Activated CD8-positive, alpha-beta memory T cell treated with anti-CD3 and anti-CD28 coated beads, Interleukin-2, amount 10 ng/mL, durations not matched to agents 7 days and 5 days (primary cell): ENCODE data around the gene SDC1. TPM values are rescaled to one million over a fixed set of nuclear protein-coding genes. Genes with fewer than 3 reads are reported as not detected.

Source experiments
- ATAC-seq: fragments of 150-1000 bp; cut with Tn5 transposase; one replicate; pipeline ENCODE4 v1.10.0; 2021; ENCODE audit warnings: moderate library complexity
- CTCF ChIA-PET: fragments of 350-600 bp; sonication (Branson Sonifier 250); formaldehyde crosslinking; loops from one replicate; lab custom pipeline; 2021; ENCODE audit warnings: antibody characterized with exemption; lab: Charles Lee
- DNase-seq: peaks from one replicate; pipeline ENCODE4 v3.0.0-alpha.2; 2020
- H3K27ac Mint-ChIP-seq: one replicate; pipeline ENCODE4 v1.8.0; 2021; ENCODE audit warnings: mild to moderate bottlenecking, mixed read lengths
- H3K27me3 Mint-ChIP-seq: one replicate; pipeline ENCODE4 v1.8.0; 2021; ENCODE audit warnings: mixed read lengths
- H3K36me3 Mint-ChIP-seq: one replicate; pipeline ENCODE4 v1.8.0; 2021; ENCODE audit warnings: mild to moderate bottlenecking, mixed read lengths
- H3K4me1 Mint-ChIP-seq: one replicate; pipeline ENCODE4 v1.8.0; 2021; ENCODE audit warnings: mixed read lengths
- H3K4me3 Mint-ChIP-seq: one replicate; pipeline ENCODE4 v1.8.0; 2021; ENCODE audit warnings: mild to moderate bottlenecking, moderate library complexity, mixed read lengths
- H3K9me3 Mint-ChIP-seq: one replicate; pipeline ENCODE4 v1.8.0; 2022; ENCODE audit warnings: low read depth, mixed read lengths
- total RNA-seq, 2 experiments: library from RNA; stranded (reverse); gene quantifications; one replicate each; pipeline ENCODE4 v1.2.3, GENCODE V29; 2021

SDC1 gene
- total RNA-seq, 2 experiments from 2014 or later, result 0.42 TPM; not detected in 1

DNA sequence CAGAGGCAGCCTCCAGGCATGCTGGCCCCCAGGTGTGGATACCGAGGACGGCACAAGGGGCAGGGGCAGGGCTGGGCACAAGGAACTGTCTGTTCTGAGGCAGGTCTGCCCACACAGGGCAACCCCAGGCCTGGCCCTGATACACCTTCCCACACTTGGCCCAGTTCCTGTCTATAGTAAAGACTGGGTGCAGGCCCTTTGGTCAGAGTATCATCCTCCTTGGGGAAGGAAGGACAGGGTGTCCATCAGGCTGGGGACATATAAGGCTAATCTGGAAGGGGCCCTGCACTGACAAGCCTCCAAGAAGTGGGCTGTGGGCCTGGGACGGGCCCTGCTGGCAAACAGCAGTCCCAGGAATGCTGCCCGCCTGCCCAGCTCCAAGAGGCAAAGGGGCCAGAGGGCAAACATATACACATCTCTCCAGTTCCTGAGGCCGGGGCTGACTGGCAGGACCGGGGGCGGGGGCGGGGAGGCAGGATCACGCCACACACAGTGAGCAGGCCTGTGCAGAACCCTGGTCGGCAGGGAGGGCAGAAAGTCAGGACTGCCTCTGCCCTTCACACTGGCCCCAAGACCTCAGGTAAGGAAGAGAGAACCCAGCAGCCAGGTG lies 18.9 kb downstream of the SDC1 start:
- Mint-ChIP-seq H3K4me1 (peaks cover 4% of the 10 kb centered on the region), H3K4me3 (no peak overlapping the region), H3K36me3 (no peaks in the 10 kb centered on the region), H3K9me3 (no peaks in the 10 kb centered on the region), H3K27me3 (no peaks in the 10 kb centered on the region), H3K27ac (no peak overlapping the region)
- CTCF ChIA-PET, result no interaction called here
- ATAC-seq, result no peak
- no peak for DNase-seq

DNA sequence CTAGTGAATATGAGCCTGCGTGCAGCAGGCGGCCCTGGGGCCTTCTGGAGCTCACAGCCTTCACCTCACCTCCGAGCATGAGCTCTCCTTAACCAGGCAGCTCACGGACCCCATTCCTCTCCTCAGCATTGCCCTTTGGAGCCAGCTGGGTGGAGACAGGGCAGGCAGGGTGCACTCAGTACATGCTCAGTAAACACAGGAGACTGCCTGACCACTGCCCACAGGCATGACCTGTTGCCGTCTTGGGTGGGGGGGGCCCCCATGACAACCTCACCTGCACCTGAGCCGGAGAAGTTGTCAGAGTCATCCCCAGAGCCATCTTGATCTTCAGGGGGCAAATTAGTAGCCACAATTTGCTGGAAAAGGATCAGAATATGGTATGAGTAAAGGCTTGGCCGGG lies 19.9 kb downstream of the SDC1 start:
- H3K27me3 Mint-ChIP-seq, result no peaks in the 10 kb centered on the region

DNA sequence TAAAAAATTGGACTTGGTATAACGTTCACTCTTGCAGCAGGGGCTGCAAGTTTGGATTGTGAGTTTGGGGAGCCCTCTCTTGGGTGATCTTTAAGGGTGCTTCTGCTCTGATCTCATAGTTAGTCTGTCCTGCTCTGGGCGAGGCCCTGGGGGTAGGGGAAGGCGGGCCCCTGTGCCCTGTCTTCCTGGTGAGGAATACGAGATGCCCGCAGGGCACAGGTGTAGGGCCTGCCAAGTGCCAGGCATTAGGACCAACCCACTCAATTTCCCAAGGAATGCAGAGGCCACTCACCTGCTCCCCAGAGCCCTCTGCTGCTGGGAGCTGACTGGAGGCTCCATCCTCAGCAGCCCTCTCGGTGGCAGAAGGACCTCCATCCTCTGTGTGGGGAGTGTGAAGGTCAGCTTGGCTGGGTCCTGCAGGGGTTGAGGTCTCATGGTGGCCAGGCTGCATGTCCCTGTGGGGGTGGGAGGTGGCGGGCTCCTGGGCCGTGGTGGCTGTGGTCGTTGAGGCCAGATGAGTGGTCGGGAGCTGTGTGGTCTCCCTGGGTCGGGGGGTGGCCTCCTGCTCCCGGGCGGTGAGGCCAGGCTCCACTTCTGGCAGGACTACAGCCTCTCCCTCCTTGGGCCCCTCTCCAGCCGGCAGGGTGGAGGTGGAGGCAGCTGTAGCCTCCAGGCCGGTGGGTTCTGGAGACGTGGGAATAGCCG lies 21.3 kb downstream of the SDC1 start:
- Mint-ChIP-seq H3K27me3 (no peaks in the 10 kb centered on the region), H3K9me3 (no peaks in the 10 kb centered on the region), H3K4me3 (no peak overlapping the region), H3K27ac (no peak overlapping the region), H3K36me3 (no peaks in the 10 kb centered on the region), H3K4me1 (peaks cover 4% of the 10 kb centered on the region)
- CTCF ChIA-PET, result no interaction called here
- ATAC-seq (no peak), DNase-seq (no peak)

More for the DNA sequence above, 19.9 kb downstream of the SDC1 start:
- Mint-ChIP-seq H3K4me1 (peaks cover 4% of the 10 kb centered on the region), H3K9me3 (no peaks in the 10 kb centered on the region), H3K36me3 (no peaks in the 10 kb centered on the region), H3K4me3 (no peak overlapping the region), H3K27ac (no peak overlapping the region)
- CTCF ChIA-PET, result interaction anchor here (1.2 kb wide), 1 partner anchor 21 kb away, joined by 3 read pairs; no protein-coding TSS in a partner anchor
- DNase-seq, result no peak
- no peak for ATAC-seq

DNA sequence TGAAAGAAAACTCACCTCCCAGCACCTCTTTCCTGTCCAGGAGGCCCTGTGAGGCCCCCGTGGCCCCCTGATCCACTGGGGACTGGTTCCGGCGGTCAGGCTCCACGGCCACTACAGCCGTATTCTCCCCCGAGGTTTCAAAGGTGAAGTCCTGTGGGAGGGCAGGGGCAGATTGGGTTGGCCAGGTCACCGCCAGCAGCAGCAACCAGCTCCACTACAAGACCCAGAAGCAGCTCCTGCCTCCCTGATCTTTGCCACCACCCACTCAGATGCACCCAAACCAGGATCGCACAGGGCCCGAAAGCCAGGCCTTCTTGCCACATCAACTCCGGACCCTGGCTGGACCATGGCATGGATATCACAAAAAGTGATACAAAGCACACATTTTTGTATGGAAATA lies 21.9 kb downstream of the SDC1 start:
- DNase-seq (no peak), ATAC-seq (no peak)
- H3K4me3 Mint-ChIP-seq, result no peak overlapping the region
- CTCF ChIA-PET, result no interaction called here
- H3K9me3 Mint-ChIP-seq, result no peaks in the 10 kb centered on the region
- H3K4me1 Mint-ChIP-seq, result peaks cover 4% of the 10 kb centered on the region
- H3K27me3 Mint-ChIP-seq, result no peaks in the 10 kb centered on the region
- H3K27ac Mint-ChIP-seq, result no peak overlapping the region
- H3K36me3 Mint-ChIP-seq, result no peaks in the 10 kb centered on the region

DNA sequence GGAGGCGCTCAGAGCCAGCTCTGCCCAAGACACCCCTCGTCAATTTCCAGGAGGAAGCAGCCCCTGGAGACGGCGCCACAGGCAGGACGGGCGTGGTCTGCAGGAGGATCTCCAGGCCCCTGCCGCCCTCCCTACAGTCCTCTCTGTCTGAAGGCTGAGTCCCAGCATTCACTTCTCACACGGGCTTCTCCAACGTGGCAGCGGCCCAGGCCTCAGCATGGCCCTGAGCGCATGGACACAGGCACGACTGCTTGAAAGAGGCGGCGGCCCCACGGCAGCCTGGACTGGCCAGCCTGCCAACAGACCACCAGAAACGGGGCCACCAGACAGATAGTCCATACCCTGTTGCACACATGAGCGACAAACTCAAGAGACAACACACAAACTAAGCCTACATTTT lies 23.3 kb downstream of the SDC1 start:
- Mint-ChIP-seq H3K27me3 (no peaks in the 10 kb centered on the region), H3K4me3 (no peak overlapping the region), H3K36me3 (no peaks in the 10 kb centered on the region), H3K9me3 (no peaks in the 10 kb centered on the region), H3K4me1 (no peaks in the 10 kb centered on the region), H3K27ac (no peak overlapping the region)
- ATAC-seq, result no peak
- CTCF ChIA-PET, result no interaction called here
- no peak for DNase-seq

DNA sequence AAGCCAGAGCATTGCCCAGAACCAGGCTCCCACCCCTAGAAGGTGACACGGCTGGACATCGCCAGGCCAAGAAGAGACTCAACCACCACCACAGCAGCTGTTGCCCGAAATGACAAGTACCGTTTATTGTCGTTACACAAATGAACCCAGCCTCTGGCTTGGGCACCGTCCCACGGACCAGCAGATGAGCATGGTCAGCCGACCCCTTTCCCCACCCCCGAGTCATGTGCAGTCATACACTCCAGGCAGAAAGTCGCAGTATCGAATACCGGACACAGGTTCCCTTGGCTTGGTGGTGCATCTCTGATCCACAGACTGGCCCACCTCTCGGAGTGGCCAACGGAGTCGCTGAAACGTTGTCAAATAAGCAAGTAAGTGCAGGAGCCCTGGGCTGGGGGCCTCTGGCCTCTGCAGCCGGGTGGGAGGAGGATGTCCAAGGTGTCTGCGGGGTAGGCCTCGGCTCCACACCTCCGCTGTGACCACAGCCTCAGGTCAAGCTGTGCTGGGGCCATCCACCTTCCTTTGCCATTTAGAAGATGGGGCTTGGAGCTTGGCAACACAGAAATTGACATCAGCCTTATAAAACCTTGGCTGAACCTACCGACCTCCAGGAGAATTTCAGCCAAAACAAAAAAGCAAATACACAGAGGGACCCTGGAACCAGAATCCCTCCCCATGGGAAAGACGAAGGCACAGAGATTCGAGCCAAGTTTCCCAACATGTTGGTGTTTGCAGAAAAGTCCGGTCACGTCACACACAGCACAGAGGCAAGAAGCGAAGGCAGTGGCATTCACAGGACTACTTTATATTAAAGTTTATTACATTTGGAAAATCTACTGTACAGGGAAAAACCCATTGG lies 24.0 kb downstream of the SDC1 start:
- CTCF ChIA-PET, result no interaction called here
- H3K27ac Mint-ChIP-seq, result no peak overlapping the region
- ATAC-seq (no peak), DNase-seq (no peak)
- H3K27me3 Mint-ChIP-seq, result no peaks in the 10 kb centered on the region
- H3K4me3 Mint-ChIP-seq, result no peak overlapping the region
- no peaks in the 10 kb centered on the region for H3K9me3 Mint-ChIP-seq
- no peaks in the 10 kb centered on the region for H3K4me1 Mint-ChIP-seq
- no peaks in the 10 kb centered on the region for H3K36me3 Mint-ChIP-seq

DNA sequence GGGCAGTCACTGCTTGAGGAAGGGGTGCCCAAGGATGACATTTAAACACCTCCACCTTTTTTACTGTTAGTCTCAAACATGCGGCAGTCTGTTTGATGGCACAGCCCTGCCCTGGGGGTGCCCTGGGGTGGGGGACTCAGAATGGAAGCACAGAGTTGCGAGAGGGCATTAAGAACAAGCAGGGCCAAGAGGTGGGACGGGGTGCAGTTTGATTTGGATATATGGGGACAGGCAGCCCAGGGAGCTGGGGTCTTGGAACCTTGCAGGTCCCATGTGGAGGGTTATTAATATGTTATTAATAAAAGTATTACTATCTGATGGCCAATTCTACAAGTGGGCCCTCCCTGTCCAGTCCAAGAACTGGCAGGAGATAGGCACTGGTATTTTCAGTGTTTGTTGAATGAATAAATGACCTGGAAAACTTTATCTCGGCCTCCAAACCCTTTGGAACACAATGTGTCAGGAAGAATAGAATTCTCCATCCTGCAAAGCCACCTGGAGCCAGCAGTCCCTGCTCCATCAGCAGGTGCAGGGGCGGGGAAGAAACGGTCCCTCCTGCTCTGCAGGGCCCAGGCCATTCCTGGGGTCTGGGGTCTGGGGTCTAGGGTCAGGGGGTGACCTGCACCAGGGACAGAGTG lies 25.2 kb downstream of the SDC1 start:
- DNase-seq (no peak), ATAC-seq (no peak)
- Mint-ChIP-seq H3K9me3 (no peaks in the 10 kb centered on the region), H3K27me3 (no peaks in the 10 kb centered on the region), H3K36me3 (no peaks in the 10 kb centered on the region), H3K4me3 (no peak overlapping the region), H3K27ac (no peak overlapping the region), H3K4me1 (no peaks in the 10 kb centered on the region)
- CTCF ChIA-PET, result no interaction called here

DNA sequence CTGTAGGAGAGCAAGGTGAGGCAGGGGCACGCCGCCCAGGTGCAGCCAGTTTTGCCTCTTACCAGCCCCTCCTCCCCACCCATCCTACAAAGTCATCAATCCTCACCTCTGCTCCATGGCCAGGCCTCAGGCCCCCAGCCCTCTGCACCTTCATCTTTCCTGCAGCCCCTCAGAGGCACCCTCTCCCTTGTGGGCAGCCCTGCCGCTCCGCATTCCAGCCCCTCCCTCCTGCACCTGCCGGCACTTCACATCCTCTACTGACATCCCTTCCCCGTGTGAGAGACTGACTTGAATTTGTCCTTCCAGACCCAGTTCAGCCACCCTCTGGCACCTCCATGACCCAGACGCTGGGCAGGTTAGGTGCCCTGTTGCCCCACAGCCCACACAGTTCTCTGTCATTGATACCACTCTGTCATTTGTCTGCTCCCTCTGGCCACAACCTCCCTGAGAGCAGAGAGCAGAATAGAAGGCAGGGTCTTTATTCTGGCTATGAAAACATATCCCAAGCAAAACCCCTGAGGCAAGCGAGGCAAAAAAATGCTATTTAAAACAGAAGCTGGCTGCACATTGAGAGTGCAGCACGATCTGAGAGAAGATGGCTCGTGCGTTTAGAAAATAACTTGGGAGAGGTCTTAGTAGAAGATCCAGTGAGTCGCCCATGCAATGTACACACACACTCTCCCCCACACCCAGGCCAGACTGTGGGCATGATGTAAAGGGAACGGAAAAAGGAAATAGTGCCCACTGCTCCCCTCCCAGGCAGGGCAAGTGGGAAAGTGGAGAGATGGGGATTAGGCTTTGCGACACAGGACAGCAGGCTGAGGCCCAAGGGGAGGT lies 25.9 kb downstream of the SDC1 start:
- Mint-ChIP-seq H3K27ac (no peak overlapping the region), H3K9me3 (no peaks in the 10 kb centered on the region), H3K4me1 (no peaks in the 10 kb centered on the region), H3K36me3 (no peaks in the 10 kb centered on the region), H3K27me3 (no peaks in the 10 kb centered on the region), H3K4me3 (no peak overlapping the region)
- DNase-seq (no peak), ATAC-seq (no peak)
- CTCF ChIA-PET, result no interaction called here

DNA sequence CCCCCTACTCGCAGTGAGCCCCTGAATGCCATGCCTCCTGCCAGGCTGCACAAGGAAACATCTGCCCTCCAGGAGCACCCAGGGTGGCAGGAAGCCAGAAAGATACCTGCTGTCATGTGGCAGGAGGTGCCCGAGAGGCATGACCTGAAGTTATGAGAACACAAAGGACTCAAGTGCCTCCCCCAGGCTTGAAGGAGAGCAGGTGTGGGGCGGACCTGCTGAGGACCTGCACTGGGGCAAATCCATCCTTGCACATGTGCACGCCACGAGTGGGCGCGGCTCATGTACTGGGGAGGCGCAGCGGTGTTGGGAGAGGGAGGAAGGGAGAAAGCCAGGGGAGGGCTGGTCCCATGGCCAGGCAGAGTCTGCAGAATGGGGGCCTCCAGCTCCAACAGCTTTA lies 26.9 kb downstream of the SDC1 start:
- CTCF ChIA-PET, result no interaction called here
- ATAC-seq, result no peak
- H3K4me3 Mint-ChIP-seq, result no peak overlapping the region
- peaks cover 2% of the 10 kb centered on the region for H3K27me3 Mint-ChIP-seq
- DNase-seq, result no peak
- no peaks in the 10 kb centered on the region for H3K36me3 Mint-ChIP-seq
- H3K9me3 Mint-ChIP-seq, result no peaks in the 10 kb centered on the region
- H3K4me1 Mint-ChIP-seq, result no peaks in the 10 kb centered on the region
- no peak overlapping the region for H3K27ac Mint-ChIP-seq

DNA sequence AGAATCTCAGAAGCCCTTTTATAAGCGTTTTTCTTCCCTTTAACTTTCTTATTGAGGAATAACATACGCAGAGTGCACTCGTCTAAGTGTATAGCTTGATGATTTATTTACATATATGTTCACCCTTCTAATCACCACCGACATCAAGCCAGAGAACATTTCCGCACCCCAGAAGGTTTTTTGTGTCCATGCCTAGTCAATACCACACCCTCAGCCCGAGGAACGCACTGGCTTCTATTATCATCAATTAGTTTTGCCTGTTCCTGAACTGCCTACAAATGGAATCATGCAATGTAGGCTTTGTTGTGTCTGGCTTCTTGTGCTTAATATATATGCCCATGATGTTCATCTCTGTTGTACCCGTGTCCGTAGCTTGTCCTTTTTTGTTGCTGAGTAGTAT lies 27.7 kb downstream of the SDC1 start:
- Mint-ChIP-seq H3K4me3 (no peak overlapping the region), H3K27ac (no peak overlapping the region), H3K9me3 (no peaks in the 10 kb centered on the region), H3K4me1 (no peaks in the 10 kb centered on the region), H3K36me3 (no peaks in the 10 kb centered on the region), H3K27me3 (peaks cover 2% of the 10 kb centered on the region)
- ATAC-seq (no peak), DNase-seq (no peak)
- CTCF ChIA-PET, result no interaction called here

DNA sequence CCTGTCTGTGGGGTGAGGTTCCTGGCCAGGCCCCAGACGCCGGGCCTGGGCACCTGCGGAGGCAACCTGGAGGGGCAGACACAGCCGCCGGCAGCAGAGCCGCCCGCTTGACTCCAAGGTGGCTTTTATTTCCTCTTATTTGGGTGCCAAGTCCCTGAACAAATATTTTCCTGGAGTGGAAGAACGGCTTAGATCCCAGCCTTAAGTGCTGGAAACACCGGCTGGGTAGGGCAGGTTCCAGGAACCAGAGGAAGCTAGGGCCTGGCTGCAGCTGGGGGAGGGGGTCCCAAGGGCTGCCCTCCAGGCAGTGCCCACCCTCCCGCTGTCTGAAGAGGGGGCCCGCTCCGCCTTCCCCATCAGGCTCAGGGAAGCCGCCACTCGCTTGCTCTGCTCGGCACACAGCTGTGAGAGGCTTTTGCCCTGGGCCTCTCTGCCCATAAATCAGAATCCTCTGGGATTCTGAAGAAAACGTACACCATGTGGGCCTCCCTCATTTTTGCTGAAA lies 28.2 kb downstream of the SDC1 start:
- ATAC-seq (no peak), DNase-seq (no peak)
- H3K27ac Mint-ChIP-seq, result no peak overlapping the region
- H3K4me1 Mint-ChIP-seq, result no peaks in the 10 kb centered on the region
- H3K4me3 Mint-ChIP-seq, result no peak overlapping the region
- H3K36me3 Mint-ChIP-seq, result no peaks in the 10 kb centered on the region
- CTCF ChIA-PET, result no interaction called here
- no peaks in the 10 kb centered on the region for H3K9me3 Mint-ChIP-seq
- H3K27me3 Mint-ChIP-seq, result peaks cover 2% of the 10 kb centered on the region

DNA sequence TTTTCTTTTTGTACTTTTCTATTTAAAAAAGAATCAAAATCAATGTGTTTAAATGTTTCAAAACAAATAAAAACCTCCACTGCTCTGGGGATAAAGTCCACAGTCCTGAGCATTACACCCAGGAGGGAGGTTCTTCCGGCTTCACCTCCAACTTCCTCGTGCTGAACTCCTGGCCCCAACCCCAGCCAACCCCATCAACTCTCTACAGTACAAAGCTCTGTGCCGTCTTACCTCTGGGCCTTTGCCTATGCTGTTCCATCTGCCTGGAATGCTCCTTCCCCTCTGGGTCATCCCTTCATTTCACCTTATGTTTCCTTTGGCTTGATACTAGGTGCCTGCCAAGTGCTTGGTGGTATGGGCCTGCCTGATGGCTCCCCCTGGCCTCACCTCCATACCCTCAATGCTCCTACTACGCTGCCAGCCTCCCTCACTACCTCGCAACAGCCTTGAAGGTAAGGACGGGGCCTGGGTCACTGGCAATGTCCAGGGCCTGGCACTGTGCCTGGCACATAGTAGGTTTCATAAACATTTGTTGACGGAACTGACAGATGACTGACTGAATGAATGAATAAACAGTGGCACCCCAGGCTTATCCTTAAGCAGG lies 28.8 kb downstream of the SDC1 start:
- ATAC-seq, result no peak
- H3K27ac Mint-ChIP-seq, result no peak overlapping the region
- peaks cover 2% of the 10 kb centered on the region for H3K27me3 Mint-ChIP-seq
- H3K4me1 Mint-ChIP-seq, result no peaks in the 10 kb centered on the region
- no peaks in the 10 kb centered on the region for H3K9me3 Mint-ChIP-seq
- H3K36me3 Mint-ChIP-seq, result no peaks in the 10 kb centered on the region
- CTCF ChIA-PET, result no interaction called here
- DNase-seq, result no peak
- no peak overlapping the region for H3K4me3 Mint-ChIP-seq
